GM21786 (cell line): ENCODE results near the gene TGIF1.

Experiments used
- ATAC-seq: cut with Tn5 transposase; IDR thresholded peaks from one replicate; pipeline ENCODE4 v1.9.1; 2021; ENCODE audit not compliant: unreplicated experiment

Gene TGIF1

DNA sequence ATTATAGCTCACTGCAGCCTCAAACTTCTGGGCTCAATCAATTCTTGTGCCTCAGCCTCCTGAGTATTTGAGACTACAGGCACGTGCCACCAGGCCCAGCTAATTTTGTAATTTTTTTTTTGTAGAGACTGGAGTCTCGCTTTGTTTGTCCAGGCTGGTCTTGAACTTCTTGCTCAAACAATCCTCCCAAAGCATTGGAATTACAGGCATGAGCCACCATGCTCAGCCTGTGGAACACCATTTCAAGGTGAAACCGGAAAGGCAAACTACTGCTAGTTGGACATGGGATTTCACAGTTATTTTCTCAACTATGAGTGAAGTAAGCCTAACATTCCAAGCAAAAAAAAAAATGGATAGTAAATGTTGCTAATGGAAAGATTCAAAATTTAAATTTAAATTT is 20.9 kb upstream of the TGIF1 start:
- no peak for ATAC-seq

DNA sequence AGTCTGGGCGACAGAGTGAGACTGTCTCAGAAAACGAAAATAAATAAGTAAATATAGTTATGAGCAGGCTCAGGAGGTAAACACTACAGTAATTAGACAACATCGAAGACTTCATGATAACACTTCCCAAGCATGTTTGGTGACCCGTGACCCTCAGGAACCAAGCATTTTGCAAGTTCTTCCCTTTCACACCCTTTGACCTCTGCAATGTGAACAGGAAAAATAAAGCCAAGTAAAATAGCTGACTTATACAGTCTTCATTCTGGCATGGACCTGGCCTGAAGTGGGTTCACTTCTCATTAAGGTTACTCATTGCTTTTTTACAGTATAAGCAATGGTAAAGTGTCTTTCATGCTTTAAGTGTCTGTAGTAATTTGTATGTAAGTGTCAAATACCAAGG is 15.3 kb upstream of the TGIF1 start:
- ATAC-seq = no peak

GRCh38 chr18:3440341-3440740 is 9.6 kb upstream of the TGIF1 start:
- ATAC-seq = no peak

DNA sequence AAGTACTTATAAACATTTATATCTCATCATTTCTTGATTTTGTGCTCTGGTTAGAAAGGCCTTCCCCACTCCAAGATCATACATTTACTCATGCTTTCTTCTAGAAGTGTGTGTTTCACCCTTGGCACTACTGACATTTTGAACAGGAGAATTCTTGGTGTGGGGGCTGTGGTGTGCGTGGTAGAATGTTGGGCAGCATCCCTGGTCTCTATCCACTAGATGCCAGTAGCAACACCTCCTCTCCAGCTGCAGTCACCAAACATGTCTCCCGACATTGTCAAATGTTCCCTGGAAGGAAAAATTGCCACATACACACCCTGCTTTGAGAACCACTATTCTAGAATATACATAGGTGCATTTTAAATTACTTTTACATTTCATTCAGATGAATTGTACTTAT is 8.7 kb upstream of the TGIF1 start:
- no peak for ATAC-seq

GRCh38 chr18:3442919-3443318 is 7.1 kb upstream of the TGIF1 start:
- ATAC-seq = no peak

GRCh38 chr18:3444296-3444695 is 5.7 kb upstream of the TGIF1 start:
- no peak for ATAC-seq

- ATAC-seq = no peak
Observed at GRCh38 chr18:3444954-3445353, 5.0 kb upstream of the TGIF1 start.

GRCh38 chr18:3447068-3447894 is 2.7 kb upstream of the TGIF1 start:
- ATAC-seq = no peak

- ATAC-seq = peak; percentile 60
Observed at GRCh38 chr18:3447895-3448837, 1.8 kb upstream of the TGIF1 start.

GRCh38 chr18:3448838-3449511 is 997 bp upstream of the TGIF1 start:
- peak; percentile 28 for ATAC-seq

GRCh38 chr18:3449512-3450011 is 410 bp upstream of the TGIF1 start:
- no peak for ATAC-seq

GRCh38 chr18:3450799-3451182 is 819 bp downstream of the TGIF1 start:
- no peak for ATAC-seq

DNA sequence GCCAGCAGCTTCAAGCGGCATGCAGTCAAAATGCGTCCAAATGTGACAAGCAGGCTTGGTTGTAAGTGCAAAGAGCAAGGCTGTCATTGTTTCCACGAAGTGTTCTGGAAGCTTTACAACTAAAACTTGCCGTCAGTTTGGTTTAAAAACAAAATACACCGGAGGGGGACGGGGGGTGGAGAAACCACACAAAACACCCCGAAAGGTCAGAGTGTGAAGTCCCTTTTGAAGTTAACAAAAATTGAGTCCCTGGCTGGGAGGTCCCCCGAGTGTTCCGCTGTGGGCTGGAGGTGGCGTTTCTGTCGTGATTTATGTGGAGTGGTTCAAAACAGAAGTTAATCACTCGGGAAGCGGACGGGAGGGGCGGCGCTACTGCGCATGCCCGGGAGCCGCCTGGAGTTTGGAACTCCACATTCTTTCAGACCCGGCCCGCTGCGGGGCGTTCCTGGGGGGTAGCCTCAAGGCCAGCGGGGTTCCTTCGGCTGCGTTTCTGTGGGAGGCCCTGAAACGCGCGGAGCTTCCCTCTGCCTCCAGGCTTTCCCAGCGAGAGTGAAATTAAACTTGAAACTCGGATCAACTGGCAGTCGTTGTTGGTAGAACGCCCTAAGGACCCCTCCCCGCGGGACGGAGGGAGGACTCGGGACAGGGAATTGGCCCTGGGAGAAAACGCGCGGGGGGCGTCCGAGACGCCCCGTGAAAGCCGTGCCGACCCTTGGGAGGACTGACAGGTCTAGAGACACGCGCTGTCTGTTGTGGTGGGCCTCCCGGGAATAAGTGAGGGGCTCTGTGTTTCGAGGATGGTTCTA is 1.4 kb downstream of the TGIF1 start:
- ATAC-seq = no peak

- no peak for ATAC-seq
Observed at GRCh38 chr18:3451989-3452749, 2.2 kb downstream of the TGIF1 start.

DNA sequence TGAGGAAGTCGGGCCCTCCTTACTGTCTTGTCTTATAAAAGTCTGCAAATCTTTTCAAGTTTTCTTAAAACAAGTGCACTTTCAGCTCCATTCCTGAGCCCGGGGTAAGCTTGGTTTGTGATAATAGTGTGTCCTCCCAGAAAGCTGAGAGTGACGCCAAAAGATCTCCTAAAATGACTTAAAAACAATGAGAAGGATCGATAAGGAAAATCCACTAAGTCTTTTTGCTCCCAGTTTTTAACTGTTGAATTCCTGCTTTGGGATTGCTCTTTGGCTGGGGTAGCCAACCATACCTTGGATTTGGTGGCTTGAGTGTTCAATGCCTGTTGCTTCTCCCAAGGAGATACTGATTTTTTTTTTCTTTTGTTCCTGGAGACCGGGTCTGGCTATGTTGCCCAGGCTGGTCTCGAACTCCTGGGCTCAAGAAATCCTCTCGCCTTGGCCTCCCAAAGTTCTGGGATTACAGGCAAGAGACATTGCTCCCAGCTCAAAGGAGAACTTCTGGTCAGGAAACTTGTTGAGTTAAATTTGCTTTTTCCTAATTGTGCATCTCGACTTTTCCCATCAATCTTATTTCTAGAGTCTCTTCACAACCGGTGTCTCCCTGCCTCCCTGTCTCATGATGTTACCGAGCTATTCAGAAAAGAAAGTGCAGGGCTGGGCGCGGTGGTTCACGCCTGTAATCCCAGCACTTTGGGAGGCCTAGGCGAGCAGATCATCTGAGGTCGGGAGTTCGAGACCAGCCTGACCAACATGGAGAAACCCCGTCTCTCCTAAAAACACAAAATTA is 3.0 kb downstream of the TGIF1 start:
- ATAC-seq = no peak

GRCh38 chr18:3453540-3454364 is 3.8 kb downstream of the TGIF1 start:
- no peak for ATAC-seq

DNA sequence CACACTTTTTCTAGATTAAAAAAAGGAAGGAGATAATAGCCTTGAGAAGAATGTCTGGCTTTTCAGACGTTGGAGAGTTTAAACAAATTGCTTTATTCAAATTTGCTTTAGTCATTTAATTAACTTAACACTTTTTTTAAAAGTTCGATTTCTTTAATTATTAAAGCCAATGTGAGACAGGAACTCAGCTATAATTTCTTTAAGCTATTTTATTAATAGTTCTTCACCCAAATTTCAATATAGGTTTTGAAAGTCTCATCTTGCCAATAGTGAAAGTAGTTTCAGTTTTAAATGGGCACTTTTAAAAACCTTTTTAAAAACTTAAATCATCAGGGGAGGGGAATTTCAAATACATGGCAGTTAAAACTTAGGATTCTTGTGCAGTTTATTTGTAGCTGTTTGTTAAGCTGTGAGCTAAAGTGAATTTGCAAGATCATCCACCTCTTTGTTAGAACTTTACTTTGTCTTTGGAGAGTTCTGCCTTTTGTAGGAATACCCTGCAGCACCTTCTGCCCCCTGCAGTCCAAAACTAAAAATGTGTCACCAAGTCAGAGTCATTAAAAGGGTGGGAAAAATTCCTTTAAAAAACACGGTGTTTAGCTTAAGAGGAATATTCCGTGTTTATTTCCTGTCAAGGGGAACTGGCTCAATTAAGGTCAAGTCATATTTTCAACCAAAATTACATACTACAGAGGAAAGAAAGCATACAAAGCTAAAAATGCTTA is 4.6 kb downstream of the TGIF1 start:
- ATAC-seq = no peak
